Measurements from ENCODE around the gene OSGIN1.

DNA sequence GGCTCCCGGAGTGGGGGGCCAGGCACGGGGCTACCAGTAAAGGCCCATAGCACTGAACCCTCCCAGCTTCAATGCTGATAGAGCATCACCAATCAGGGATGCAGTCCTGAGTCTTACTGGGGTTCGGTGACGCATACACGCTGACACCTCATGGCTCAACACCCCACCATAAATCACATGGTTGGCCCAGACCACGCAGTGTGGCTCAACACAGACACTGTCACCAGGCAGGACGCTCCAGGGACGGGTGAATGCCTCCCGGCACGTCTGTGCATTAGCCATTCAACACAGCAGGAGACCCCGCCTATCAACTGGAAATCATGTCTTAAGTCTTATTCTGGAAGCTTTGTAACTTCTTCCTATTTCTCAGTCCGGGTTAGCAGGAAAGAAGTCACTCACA lies 50.0 kb downstream of the OSGIN1 start:
- TF ChIP-seq, protein P1, sequence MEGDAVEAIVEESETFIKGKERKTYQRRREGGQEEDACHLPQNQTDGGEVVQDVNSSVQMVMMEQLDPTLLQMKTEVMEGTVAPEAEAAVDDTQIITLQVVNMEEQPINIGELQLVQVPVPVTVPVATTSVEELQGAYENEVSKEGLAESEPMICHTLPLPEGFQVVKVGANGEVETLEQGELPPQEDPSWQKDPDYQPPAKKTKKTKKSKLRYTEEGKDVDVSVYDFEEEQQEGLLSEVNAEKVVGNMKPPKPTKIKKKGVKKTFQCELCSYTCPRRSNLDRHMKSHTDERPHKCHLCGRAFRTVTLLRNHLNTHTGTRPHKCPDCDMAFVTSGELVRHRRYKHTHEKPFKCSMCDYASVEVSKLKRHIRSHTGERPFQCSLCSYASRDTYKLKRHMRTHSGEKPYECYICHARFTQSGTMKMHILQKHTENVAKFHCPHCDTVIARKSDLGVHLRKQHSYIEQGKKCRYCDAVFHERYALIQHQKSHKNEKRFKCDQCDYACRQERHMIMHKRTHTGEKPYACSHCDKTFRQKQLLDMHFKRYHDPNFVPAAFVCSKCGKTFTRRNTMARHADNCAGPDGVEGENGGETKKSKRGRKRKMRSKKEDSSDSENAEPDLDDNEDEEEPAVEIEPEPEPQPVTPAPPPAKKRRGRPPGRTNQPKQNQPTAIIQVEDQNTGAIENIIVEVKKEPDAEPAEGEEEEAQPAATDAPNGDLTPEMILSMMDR (IDR thresholded peaks at IDR 0.05): no peak
- TF ChIP-seq POLR2A (IDR thresholded peaks at IDR 0.05): no peak
- no peak for TF ChIP-seq EP300 (IDR thresholded peaks at IDR 0.05)

Measured in ovary (tissue), 3 donors.